GM19467 (cell line): ENCODE measurements around the gene SRGAP2C.
"Not testable (repeated sequence)": the region's sequence is repeated elsewhere in the genome, so short reads cannot be mapped to it uniquely, and the experiment has no call there.

Experiments used
- ATAC-seq: cut with Tn5 transposase; IDR thresholded peaks from one replicate; pipeline ENCODE4 v1.9.1; 2021; ENCODE audit warnings: mild to moderate bottlenecking, moderate library complexity; ENCODE audit not compliant: unreplicated experiment

The SRGAP2C gene

GRCh38 chr1:121324726-121325125 is 140.0 kb downstream of the SRGAP2C start:
- ATAC-seq: not testable (repeated sequence)

- ATAC-seq: not testable (repeated sequence)
Observed at GRCh38 chr1:121332141-121332540, 147.4 kb downstream of the SRGAP2C start.

GRCh38 chr1:121332599-121333562 is 148.1 kb downstream of the SRGAP2C start:
- not testable (repeated sequence) for ATAC-seq

GRCh38 chr1:121337958-121338357 is 153.2 kb downstream of the SRGAP2C start:
- not testable (repeated sequence) for ATAC-seq

DNA sequence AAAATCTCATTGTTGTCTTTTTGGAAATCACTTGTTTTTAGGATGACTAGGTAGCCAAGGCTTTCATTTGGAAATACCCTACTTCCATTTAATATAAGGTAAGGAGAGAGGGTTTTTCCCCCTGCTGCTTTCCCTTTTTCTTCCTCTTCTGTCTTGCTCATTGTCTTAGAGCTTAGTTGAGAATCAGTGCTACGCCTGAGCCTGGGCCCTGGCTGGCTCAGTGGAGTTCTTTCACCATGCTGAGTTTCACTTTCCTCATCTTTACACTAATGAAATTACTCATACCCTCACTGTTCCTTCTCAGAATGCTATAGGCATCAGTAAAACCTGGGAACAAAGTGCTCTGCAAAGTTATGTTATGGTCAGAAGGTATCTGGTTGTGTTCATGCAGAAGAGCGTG is 154.8 kb downstream of the SRGAP2C start:
- ATAC-seq: not testable (repeated sequence)

DNA sequence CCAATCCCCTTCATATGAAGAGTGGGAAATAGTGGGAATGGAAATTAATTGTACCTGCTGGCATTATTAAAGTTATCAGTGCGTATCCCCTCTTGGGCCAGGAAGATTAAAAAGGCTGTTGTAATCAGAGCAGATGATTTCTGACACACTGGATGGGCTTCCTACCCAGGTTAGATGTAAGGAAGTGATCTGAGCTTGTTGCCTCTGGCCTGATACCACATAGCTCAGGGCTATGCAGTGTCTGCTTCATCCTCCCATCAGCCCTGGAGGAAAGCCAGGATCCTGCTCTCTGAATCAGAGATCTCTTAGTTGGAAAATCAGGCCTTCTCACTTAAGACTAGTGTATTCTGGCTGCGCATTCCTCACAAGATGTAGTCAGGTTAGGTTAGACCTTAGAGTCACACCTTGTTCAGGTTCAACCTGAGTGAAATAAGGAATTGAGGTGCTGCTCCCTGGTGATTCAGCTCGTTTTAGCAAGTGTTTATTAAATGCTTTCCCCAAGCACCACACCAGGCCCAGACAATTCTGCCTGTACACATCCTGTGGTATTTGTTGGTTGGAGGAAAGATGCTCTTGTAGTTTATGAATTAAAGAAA is 158.6 kb downstream of the SRGAP2C start:
- not testable (repeated sequence) for ATAC-seq

GRCh38 chr1:121344355-121344754 is 159.6 kb downstream of the SRGAP2C start:
- ATAC-seq: not testable (repeated sequence)

DNA sequence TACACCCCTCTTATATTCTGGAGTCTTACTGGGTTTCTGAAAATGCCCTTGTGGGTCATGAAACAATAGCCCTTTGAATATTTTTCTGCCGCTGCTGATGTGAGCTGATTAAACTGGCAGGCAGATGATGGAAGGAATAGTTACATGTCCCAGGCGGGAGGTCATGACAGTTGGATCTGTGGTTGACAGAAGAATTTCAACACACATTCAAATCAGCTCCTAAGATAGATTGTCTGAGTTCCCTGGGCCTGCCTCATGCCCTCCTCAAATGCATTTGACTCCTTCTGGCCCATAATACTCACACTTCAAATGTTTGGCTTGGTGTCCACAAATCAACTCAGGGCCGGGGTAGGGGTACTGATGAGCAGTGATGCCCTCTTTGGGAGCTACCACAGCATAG is 161.9 kb downstream of the SRGAP2C start:
- not testable (repeated sequence) for ATAC-seq

- ATAC-seq: not testable (repeated sequence)
Observed at GRCh38 chr1:121347476-121347875, 162.7 kb downstream of the SRGAP2C start.

DNA sequence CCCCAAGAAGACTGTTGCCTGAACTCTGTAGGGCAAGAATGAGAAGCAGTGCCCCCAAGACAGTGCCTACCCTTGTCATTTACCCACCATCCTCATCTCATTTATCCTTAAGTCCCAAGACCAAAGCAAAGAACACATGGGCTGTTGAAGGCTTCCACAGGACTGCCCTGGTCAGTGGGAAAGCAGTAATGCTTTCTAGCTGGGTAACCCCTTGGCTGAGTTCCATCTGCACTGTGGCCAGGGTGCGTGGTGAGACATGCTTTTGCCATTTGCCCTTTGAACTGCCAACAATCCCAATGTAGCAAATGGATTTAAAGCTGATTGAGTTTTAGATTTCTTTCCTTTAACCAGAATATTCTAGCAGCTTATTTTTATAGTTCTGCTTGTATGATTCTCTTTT is 163.3 kb downstream of the SRGAP2C start:
- ATAC-seq: not testable (repeated sequence)

DNA sequence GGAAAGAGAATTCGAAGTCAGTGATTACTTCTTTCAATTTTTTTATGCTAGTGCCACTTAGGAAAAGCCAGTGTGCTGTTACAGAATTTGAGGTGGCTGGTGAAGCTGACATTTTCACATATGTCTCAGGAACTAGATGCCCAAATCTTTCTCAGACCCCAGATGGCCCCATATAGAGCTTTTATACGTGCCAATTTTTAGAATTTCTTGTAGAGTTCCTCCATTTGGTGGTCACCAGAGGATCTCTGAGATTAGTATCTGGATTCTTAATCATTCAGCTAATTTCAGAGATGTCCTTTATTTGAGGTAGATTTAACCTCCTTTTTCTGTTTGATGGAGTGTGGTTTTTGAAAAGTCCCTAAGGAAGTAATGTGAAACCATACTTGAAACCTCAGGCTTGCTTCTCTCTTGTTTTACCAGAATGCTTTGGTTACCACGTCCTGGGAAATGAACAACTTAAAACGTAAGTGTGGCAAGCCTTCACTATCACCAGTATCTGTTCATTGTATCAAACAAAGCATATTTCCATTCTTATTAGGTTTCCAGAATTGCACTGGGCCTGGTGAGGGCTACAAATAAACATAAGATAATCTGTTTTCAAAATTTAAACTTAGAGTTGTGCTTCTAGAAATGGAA is 164.7 kb downstream of the SRGAP2C start:
- ATAC-seq: not testable (repeated sequence)

DNA sequence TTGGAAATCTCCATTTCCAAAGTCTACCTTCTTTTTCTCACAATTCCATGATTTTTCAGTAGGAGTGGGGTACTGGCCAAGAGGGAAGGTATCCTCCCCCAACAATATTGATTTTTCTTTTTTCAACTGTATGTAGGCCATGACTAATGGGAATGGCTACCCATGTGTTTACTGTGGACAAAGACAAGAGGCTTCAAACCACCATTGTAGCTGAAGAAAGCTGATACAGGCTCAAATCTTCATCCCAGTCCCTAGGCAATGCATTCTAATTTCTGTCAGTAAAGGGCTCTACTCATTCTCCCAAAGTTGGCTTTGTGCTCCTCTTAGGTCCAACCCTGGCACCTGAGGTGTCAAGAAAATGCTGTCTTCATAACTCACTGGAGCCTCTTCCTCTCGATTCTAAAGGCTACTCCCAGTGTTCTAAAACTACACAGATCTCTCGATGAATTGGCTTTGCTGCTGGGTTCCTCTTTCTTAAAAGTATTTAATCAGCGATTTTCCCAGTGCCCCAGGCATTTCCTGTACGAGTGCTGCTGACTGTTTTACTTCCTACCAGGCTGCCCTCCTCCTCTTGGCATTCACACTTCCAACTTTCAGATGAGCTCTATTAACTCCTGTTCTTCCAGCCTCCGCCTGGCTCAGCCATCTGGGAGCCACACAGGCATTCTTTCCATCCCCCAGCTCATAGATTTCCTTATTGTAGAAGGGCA is 171.1 kb downstream of the SRGAP2C start:
- ATAC-seq: not testable (repeated sequence)

- not testable (repeated sequence) for ATAC-seq
Observed at GRCh38 chr1:121356819-121357218, 172.0 kb downstream of the SRGAP2C start.

DNA sequence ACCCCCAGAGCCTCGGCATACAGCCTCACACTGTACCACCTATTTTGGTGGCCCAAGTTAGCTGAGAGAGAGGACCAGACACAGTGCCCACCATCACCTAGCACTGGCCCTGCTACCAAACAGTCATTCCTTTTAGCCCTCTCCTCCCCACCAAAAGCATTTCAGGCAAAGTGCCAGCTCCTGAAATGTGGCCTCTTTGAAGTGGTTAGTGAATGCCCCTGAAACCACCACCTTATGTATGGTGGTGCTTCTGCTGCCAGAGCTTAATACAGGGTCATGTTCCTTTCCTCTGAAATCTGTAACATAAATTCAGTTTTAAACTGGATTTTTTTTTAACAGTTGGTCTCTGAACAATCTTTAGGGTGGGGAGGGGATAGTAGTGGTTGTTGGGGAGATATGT is 175.8 kb downstream of the SRGAP2C start:
- not testable (repeated sequence) for ATAC-seq

- not testable (repeated sequence) for ATAC-seq
Observed at GRCh38 chr1:121361451-121362233, 176.9 kb downstream of the SRGAP2C start.

DNA sequence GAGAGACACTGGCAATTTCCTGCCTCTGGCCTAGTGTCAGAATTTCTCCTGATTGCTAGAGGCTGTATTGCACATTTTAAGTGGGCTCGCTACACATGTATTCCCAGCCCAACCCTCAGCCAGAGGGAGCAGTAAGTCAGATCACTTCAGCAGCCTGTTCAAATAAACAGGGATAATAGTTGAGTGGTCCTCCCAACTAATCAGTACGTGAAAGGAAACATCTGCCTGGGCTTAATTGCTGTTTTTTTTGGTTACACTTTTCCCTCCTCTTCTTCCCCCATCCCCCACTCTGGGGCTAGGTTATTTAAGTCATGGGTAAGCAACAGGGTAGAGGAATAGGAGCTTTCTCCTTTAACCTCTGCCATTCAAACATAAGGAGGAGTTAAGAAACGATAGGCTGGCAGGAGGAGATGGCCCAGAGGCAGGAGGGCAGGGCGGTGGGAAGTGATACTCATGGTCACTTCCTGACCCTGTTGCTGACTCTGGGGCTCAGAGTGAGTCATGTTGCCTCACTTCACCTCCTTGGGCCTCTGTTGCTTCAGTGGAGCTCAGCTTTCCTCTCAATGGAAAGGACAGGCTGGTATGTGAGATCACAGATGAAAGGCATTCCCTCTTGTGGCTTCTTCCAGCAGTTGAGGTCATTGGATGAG is 177.6 kb downstream of the SRGAP2C start:
- not testable (repeated sequence) for ATAC-seq

DNA sequence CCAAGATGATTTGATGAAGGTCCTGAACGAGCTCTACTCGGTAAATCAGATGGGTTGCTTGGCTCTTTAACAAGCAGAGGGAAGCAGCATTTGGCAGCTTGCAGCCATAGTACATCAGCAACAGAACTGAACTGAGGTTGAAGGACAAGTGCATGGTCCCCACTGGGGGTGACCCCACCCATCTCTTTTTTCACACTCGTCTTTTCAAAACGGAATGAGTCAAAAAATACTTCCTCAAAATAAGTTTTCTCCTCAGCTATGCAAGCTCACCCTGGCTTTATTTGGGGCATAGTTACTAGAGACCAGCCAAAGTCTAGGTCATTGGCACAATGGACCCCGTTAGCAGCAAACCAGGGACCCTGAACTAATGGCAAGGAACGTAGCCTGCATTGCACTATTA is 180.5 kb downstream of the SRGAP2C start:
- not testable (repeated sequence) for ATAC-seq

DNA sequence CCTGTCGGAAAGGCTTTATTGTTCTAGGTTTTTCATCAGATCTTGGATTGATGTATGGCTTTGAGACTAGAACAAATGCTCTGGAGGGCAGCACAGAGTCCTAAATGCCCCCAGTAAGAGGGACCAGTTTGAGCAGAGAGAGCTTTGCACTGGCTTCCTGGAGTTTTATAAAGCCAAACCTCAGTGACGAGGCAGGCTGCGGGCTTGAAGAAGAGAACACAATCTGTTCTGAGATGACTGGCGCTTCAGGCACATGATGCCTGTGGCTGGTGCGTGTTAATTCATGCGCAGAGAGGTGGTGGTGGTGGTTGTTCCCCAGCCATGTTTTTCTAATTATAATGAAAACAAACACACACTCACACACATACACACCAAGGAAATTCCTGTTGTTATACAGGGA is 180.9 kb downstream of the SRGAP2C start:
- ATAC-seq: not testable (repeated sequence)

DNA sequence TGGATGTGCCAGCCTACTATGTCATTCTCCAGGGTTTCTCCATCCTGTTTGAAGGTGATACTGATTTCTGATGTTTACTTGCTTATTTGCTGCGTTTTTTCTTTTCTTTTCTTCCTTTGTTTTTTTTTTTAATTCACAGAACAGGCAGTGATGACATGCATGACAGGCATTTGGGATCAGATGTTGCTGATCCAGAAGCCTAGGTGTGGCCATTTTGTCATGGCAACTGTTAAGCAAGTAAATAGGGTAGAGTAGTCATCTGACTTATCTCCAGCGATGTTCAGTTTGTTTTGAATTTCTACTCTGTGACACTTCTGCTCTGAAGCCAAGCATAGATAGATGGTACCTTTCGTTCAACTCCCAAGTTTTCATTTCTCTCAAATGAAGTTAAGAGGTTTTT is 181.4 kb downstream of the SRGAP2C start:
- not testable (repeated sequence) for ATAC-seq
